Measurements from ENCODE around the gene PLPP1. TPM values are rescaled to one million over a fixed set of nuclear protein-coding genes. Genes with fewer than 3 reads are reported as not detected.
A peak's percentile ranks its signal among the peaks of the same experiment; 100 is the strongest.

The PLPP1 gene
- total and polyA plus RNA-seq, 2 of the 13 experiments (the other 11 are each of a cell fraction or from before 2014, with no cell fraction given) = 7.3 to 12.1 TPM

GRCh38 chr5:55438998-55439397 lies 95.8 kb downstream of the PLPP1 start:
- intact Hi-C loops (cut with micrococcal nuclease; ENCODE audit: unreplicated experiment) (no loop called here), in situ Hi-C loops (cut with HindIII; ENCODE audit: extremely low pct_ligation_motif_present, low pct_unique_long_range_greater_than_20kb) (no loop called here)
- Histone ChIP-seq H3K9me3 (ENCODE audit: low read length) (no peaks in the 10 kb centered on the region), H3K36me3 (replicated peaks in 1 of 2; ENCODE audit: control insufficient read depth in 1 of 2, insufficient read depth in 2 of 2, low read length in 2 of 2) (no peaks in the 10 kb centered on the region; a peak in 1 of 5 replicates), H3K4me3 (replicated peaks in 1 of 3; ENCODE audit: insufficient read depth in 1 of 3, low read depth in 2 of 3, low read length in 3 of 3) (no peak overlapping the region), H3K27me3 (ENCODE audit: control insufficient read depth in 1 of 2, insufficient read depth in 2 of 2, low read length in 2 of 2) (no peaks in the 10 kb centered on the region), H3K79me2 (ENCODE audit: insufficient read depth, low read length) (no peaks in the 10 kb centered on the region), H3K4me1 (ENCODE audit: insufficient read depth, low read length) (0 out of 2 replicates have a peak, but pooled peaks cover 4% of the 10 kb centered on the region), H3K9ac (ENCODE audit: insufficient read depth, low read depth, low read length) (no peak overlapping the region), H3K4me2 (ENCODE audit: low read depth, low read length) (no peak overlapping the region), H3K27ac (ENCODE audit: extremely low read length, insufficient read depth, low read length) (no peak overlapping the region), H4K20me1 (ENCODE audit: insufficient read depth, low read length) (no peaks in the 10 kb centered on the region), H2AFZ (ENCODE audit: low read length) (no peak overlapping the region)
- ChIA-PET POLR2A (no interaction called here), CTCF (ENCODE audit: low intra/inter-chr PET ratio, low total read pairs) (no interaction called here)
- ATAC-seq (peak; percentile 49), DNase-seq (ENCODE audit: low spot score) (peak; percentile 20), FAIRE-seq (no peak)
- no TSS peak for BruUV-seq (replicated peaks)
- 94% methylated on average over 4 of the region's 4 CpGs for WGBS (ENCODE audit: low lambda C conversion rate)
- no peak for TF ChIP-seq AHR (CRISPR knock-in tag; IDR thresholded peaks at IDR 0.05)
- no peak for TF ChIP-seq RNF219 (CRISPR knock-in tag; IDR thresholded peaks at IDR 0.05)
- TF ChIP-seq SRSF9 (IDR thresholded peaks at IDR 0.05; ENCODE audit: borderline replicate concordance, insufficient read depth, low read depth, low read length, poor library complexity, severe bottlenecking) = no peak
- TF ChIP-seq ELK4 (CRISPR knock-in tag; IDR thresholded peaks at IDR 0.05; ENCODE audit: borderline replicate concordance) = no peak
- no peak for TF ChIP-seq RARG (CRISPR knock-in tag; IDR thresholded peaks at IDR 0.05; ENCODE audit: low read depth)
- TF ChIP-seq MED8 (CRISPR knock-in tag; IDR thresholded peaks at IDR 0.05; ENCODE audit: insufficient replicate concordance) = no peak
- TF ChIP-seq MAZ (IDR thresholded peaks at IDR 0.05; ENCODE audit: borderline replicate concordance, low read depth, low read length) = no peak
- TF ChIP-seq MAZ (CRISPR knock-in tag; IDR thresholded peaks at IDR 0.05; ENCODE audit: low read depth) = no peak
- TF ChIP-seq GLI4 (CRISPR knock-in tag; IDR thresholded peaks at IDR 0.05; ENCODE audit: borderline replicate concordance) = no peak
- TF ChIP-seq ATF6 (CRISPR knock-in tag; conservative IDR thresholded peaks at IDR 0.05) = no peak
- TF ChIP-seq ZFY (CRISPR knock-in tag; IDR thresholded peaks at IDR 0.05) = no peak
- no peak for TF ChIP-seq ARNTL (CRISPR knock-in tag; IDR thresholded peaks at IDR 0.05)
- TF ChIP-seq ZBTB49 (CRISPR knock-in tag; IDR thresholded peaks at IDR 0.05; ENCODE audit: borderline replicate concordance) = no peak
- no peak for TF ChIP-seq NR2F6 (IDR thresholded peaks at IDR 0.05)
- no peak for TF ChIP-seq NR2F6 (CRISPR knock-in tag; IDR thresholded peaks at IDR 0.05)
- no peak for TF ChIP-seq MBNL3 (CRISPR knock-in tag; conservative IDR thresholded peaks at IDR 0.05)
- no peak for TF ChIP-seq NFE2 (CRISPR knock-in tag; IDR thresholded peaks at IDR 0.05)
- TF ChIP-seq ZNF234 (CRISPR knock-in tag; conservative IDR thresholded peaks at IDR 0.05) = no peak
- no peak for TF ChIP-seq RBAK (CRISPR knock-in tag; IDR thresholded peaks at IDR 0.05)

All from HepG2 (cell line).